Activated T-helper 17 cell treated with anti-CD3 and anti-CD28 coated beads, Interleukin-2, amount 50 U/mL, for 72 hours (primary cell): ENCODE results near the gene LRIG1. TPM values are rescaled to one million over a fixed set of nuclear protein-coding genes. Genes with fewer than 3 reads are reported as not detected.

Experiments
- ATAC-seq: fragments of 150-1000 bp; cut with Tn5 transposase; replicated peaks from 2 replicates; pipeline ENCODE4 v1.10.0; 2021; ENCODE audit warnings: mild to moderate bottlenecking, moderate library complexity
- H3K27ac Mint-ChIP-seq: one replicate; pipeline ENCODE4 v1.8.0; 2022; ENCODE audit warnings: mixed read lengths
- H3K27me3 Mint-ChIP-seq: one replicate; pipeline ENCODE4 v1.8.0; 2022; ENCODE audit warnings: mixed read lengths
- H3K36me3 Mint-ChIP-seq: one replicate; pipeline ENCODE4 v1.8.0; 2022; ENCODE audit warnings: low read depth, mild to moderate bottlenecking, mixed read lengths
- H3K4me1 Mint-ChIP-seq: one replicate; pipeline ENCODE4 v1.8.0; 2022; ENCODE audit warnings: mixed read lengths
- H3K4me3 Mint-ChIP-seq: one replicate; pipeline ENCODE4 v1.8.0; 2022; ENCODE audit warnings: mild to moderate bottlenecking, mixed read lengths
- H3K9me3 Mint-ChIP-seq: one replicate; pipeline ENCODE4 v1.8.0; 2022; ENCODE audit warnings: mixed read lengths
- total RNA-seq, 2 donors: library from RNA; stranded (reverse); gene quantifications; one replicate each; pipeline ENCODE4 v1.2.3, GENCODE V29; 2022

LRIG1 gene
- total RNA-seq, 2 donors from 2014 or later = 43.3 to 54.1 TPM

- ATAC-seq = no peak
- Mint-ChIP-seq H3K36me3 (peaks cover 31% of the 10 kb centered on the region), H3K4me3 (no peak overlapping the region), H3K27ac (peak overlapping the region; percentile 3), H3K27me3 (no peaks in the 10 kb centered on the region), H3K4me1 (peaks cover 6% of the 10 kb centered on the region), H3K9me3 (no peaks in the 10 kb centered on the region)
Measured at GRCh38 chr3:66371432-66371831, 129.4 kb downstream of the LRIG1 start.

GRCh38 chr3:66370179-66370578 lies 130.6 kb downstream of the LRIG1 start:
- peaks cover 6% of the 10 kb centered on the region for H3K4me1 Mint-ChIP-seq
- ATAC-seq = no peak

GRCh38 chr3:66367979-66368378 lies 132.8 kb downstream of the LRIG1 start:
- ATAC-seq = no peak
- Mint-ChIP-seq H3K27ac (no peak overlapping the region), H3K4me3 (no peak overlapping the region), H3K36me3 (peaks cover 16% of the 10 kb centered on the region), H3K4me1 (peaks cover 6% of the 10 kb centered on the region), H3K9me3 (no peaks in the 10 kb centered on the region), H3K27me3 (no peaks in the 10 kb centered on the region)

More at GRCh38 chr3:66370179-66370578, 130.6 kb downstream of the LRIG1 start:
- Mint-ChIP-seq H3K27me3 (no peaks in the 10 kb centered on the region), H3K27ac (no peak overlapping the region), H3K36me3 (peaks cover 22% of the 10 kb centered on the region), H3K9me3 (no peaks in the 10 kb centered on the region), H3K4me3 (no peak overlapping the region)

- Mint-ChIP-seq H3K27ac (no peak overlapping the region), H3K9me3 (no peaks in the 10 kb centered on the region), H3K4me3 (no peak overlapping the region), H3K36me3 (peaks cover 25% of the 10 kb centered on the region), H3K4me1 (peaks cover 6% of the 10 kb centered on the region), H3K27me3 (no peaks in the 10 kb centered on the region)
- no peak for ATAC-seq
Measured at GRCh38 chr3:66366747-66367146, 134.1 kb downstream of the LRIG1 start.

- peaks cover 35% of the 10 kb centered on the region for H3K36me3 Mint-ChIP-seq
- ATAC-seq = no peak
- H3K4me1 Mint-ChIP-seq = peaks cover 13% of the 10 kb centered on the region
- no peak overlapping the region for H3K4me3 Mint-ChIP-seq
- H3K27ac Mint-ChIP-seq = no peak overlapping the region
- H3K9me3 Mint-ChIP-seq = no peaks in the 10 kb centered on the region
- no peaks in the 10 kb centered on the region for H3K27me3 Mint-ChIP-seq
Measured at GRCh38 chr3:66365080-66365479, 135.7 kb downstream of the LRIG1 start.

- H3K9me3 Mint-ChIP-seq = no peaks in the 10 kb centered on the region
- H3K4me3 Mint-ChIP-seq = no peak overlapping the region
- H3K4me1 Mint-ChIP-seq = peaks cover 10% of the 10 kb centered on the region
- H3K27me3 Mint-ChIP-seq = no peaks in the 10 kb centered on the region
- ATAC-seq = no peak
- H3K27ac Mint-ChIP-seq = no peak overlapping the region
- H3K36me3 Mint-ChIP-seq = peaks cover 27% of the 10 kb centered on the region
Measured at GRCh38 chr3:66363148-66363547, 137.7 kb downstream of the LRIG1 start.

- H3K9me3 Mint-ChIP-seq = no peaks in the 10 kb centered on the region
- ATAC-seq = no peak
- no peaks in the 10 kb centered on the region for H3K27me3 Mint-ChIP-seq
- no peak overlapping the region for H3K27ac Mint-ChIP-seq
- H3K4me1 Mint-ChIP-seq = peaks cover 10% of the 10 kb centered on the region
- H3K36me3 Mint-ChIP-seq = peaks cover 27% of the 10 kb centered on the region
- H3K4me3 Mint-ChIP-seq = no peak overlapping the region
Measured at GRCh38 chr3:66362541-66362941, 138.3 kb downstream of the LRIG1 start.

GRCh38 chr3:66361356-66361755 lies 139.5 kb downstream of the LRIG1 start:
- Mint-ChIP-seq H3K9me3 (no peaks in the 10 kb centered on the region), H3K27me3 (no peaks in the 10 kb centered on the region), H3K4me1 (peaks cover 10% of the 10 kb centered on the region), H3K27ac (no peak overlapping the region), H3K36me3 (peaks cover 27% of the 10 kb centered on the region), H3K4me3 (no peak overlapping the region)
- ATAC-seq = no peak

GRCh38 chr3:66355997-66356396 lies 144.8 kb downstream of the LRIG1 start:
- no peak overlapping the region for H3K4me3 Mint-ChIP-seq
- H3K9me3 Mint-ChIP-seq = no peaks in the 10 kb centered on the region
- no peak for ATAC-seq
- no peak overlapping the region for H3K27ac Mint-ChIP-seq
- peaks cover 9% of the 10 kb centered on the region for H3K36me3 Mint-ChIP-seq
- peaks cover 16% of the 10 kb centered on the region for H3K4me1 Mint-ChIP-seq
- no peaks in the 10 kb centered on the region for H3K27me3 Mint-ChIP-seq

GRCh38 chr3:66355394-66355793 lies 145.4 kb downstream of the LRIG1 start:
- no peak overlapping the region for H3K4me3 Mint-ChIP-seq
- H3K27ac Mint-ChIP-seq = peak overlapping the region; percentile 9
- no peaks in the 10 kb centered on the region for H3K9me3 Mint-ChIP-seq
- H3K36me3 Mint-ChIP-seq = peaks cover 6% of the 10 kb centered on the region
- no peaks in the 10 kb centered on the region for H3K27me3 Mint-ChIP-seq
- peak; percentile 59 for ATAC-seq
- H3K4me1 Mint-ChIP-seq = peaks cover 10% of the 10 kb centered on the region

GRCh38 chr3:66354001-66354400 lies 146.8 kb downstream of the LRIG1 start:
- no peak overlapping the region for H3K4me3 Mint-ChIP-seq
- H3K9me3 Mint-ChIP-seq = no peaks in the 10 kb centered on the region
- no peak for ATAC-seq
- H3K4me1 Mint-ChIP-seq = peaks cover 8% of the 10 kb centered on the region
- H3K36me3 Mint-ChIP-seq = peaks cover 8% of the 10 kb centered on the region
- no peaks in the 10 kb centered on the region for H3K27me3 Mint-ChIP-seq
- no peak overlapping the region for H3K27ac Mint-ChIP-seq

GRCh38 chr3:66353530-66353929 lies 147.3 kb downstream of the LRIG1 start:
- H3K9me3 Mint-ChIP-seq = no peaks in the 10 kb centered on the region
- no peaks in the 10 kb centered on the region for H3K27me3 Mint-ChIP-seq
- H3K4me1 Mint-ChIP-seq = peaks cover 7% of the 10 kb centered on the region
- H3K27ac Mint-ChIP-seq = no peak overlapping the region
- ATAC-seq = no peak
- no peak overlapping the region for H3K4me3 Mint-ChIP-seq
- H3K36me3 Mint-ChIP-seq = peaks cover 13% of the 10 kb centered on the region

- Mint-ChIP-seq H3K36me3 (peaks cover 18% of the 10 kb centered on the region), H3K27ac (no peak overlapping the region), H3K27me3 (no peaks in the 10 kb centered on the region), H3K9me3 (no peaks in the 10 kb centered on the region), H3K4me1 (peaks cover 7% of the 10 kb centered on the region), H3K4me3 (no peak overlapping the region)
- ATAC-seq = no peak
Measured at GRCh38 chr3:66353039-66353438, 147.8 kb downstream of the LRIG1 start.

- Mint-ChIP-seq H3K9me3 (no peaks in the 10 kb centered on the region), H3K27ac (no peak overlapping the region), H3K27me3 (no peaks in the 10 kb centered on the region), H3K36me3 (peaks cover 39% of the 10 kb centered on the region), H3K4me1 (peaks cover 7% of the 10 kb centered on the region), H3K4me3 (no peak overlapping the region)
- ATAC-seq = no peak
Measured at GRCh38 chr3:66350601-66351000, 150.2 kb downstream of the LRIG1 start.

GRCh38 chr3:66348704-66349103 lies 152.1 kb downstream of the LRIG1 start:
- Mint-ChIP-seq H3K9me3 (no peaks in the 10 kb centered on the region), H3K27ac (no peak overlapping the region), H3K27me3 (no peaks in the 10 kb centered on the region), H3K36me3 (peaks cover 39% of the 10 kb centered on the region), H3K4me1 (peaks cover 5% of the 10 kb centered on the region), H3K4me3 (no peak overlapping the region)
- ATAC-seq = no peak
